ENCODE data around the gene NFS1.

DNA sequence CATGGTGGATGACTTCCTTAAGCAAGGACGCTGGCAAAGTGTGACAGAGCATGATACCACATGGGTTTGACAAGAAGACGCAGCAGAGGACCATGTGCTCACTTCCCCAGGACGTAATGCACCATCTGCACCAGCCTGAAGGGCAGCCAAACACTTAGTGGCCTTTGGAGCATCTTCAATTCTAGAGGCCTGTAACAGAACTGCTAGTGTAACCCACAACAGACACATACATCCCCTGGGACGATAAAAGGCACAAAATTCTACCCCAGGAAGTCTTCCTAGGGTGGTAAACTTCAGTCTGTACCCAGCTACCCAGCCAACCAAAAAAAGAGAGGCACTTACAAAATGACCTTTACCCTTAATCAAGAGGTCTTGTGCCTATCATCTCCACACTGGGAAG lies 25.3 kb downstream of the NFS1 start:
- TF ChIP-seq POLR2A (IDR thresholded peaks at IDR 0.05; ENCODE audit: low read depth, low read length) (no peak), POLR2AphosphoS5 (IDR thresholded peaks at IDR 0.05; ENCODE audit: low read depth, low read length) (no peak)

Measured in GM12892 (cell line).